Mesothelial cell of epicardium (in vitro differentiated cells): ENCODE measurements around the gene WWOX. TPM values are rescaled to one million over a fixed set of nuclear protein-coding genes. Genes with fewer than 3 reads are reported as not detected.

Experiments used
- DNase-seq, 2 experiments: peaks; one replicate each; pipeline ENCODE4 v3.0.0; 2021; ENCODE audit warnings: low spot score in 2 of 2; ENCODE audit not compliant: unreplicated experiment in 2 of 2
- H3K27ac Mint-ChIP-seq: 2 replicates; pipeline ENCODE4 v1.8.0; 2021; ENCODE audit warnings: mixed read lengths
- H3K27me3 Mint-ChIP-seq: 2 replicates; pipeline ENCODE4 v1.8.0; 2021; ENCODE audit warnings: low read depth, mixed read lengths
- H3K36me3 Mint-ChIP-seq: 2 replicates; pipeline ENCODE4 v1.8.0; 2021; ENCODE audit warnings: mixed read lengths
- H3K4me1 Mint-ChIP-seq: 2 replicates; pipeline ENCODE4 v1.8.0; 2021; ENCODE audit warnings: mixed read lengths
- H3K4me3 Mint-ChIP-seq: 2 replicates; pipeline ENCODE4 v1.8.0; 2021; ENCODE audit warnings: mild to moderate bottlenecking, moderate library complexity, mixed read lengths
- H3K9me3 Mint-ChIP-seq: 2 replicates; pipeline ENCODE4 v1.8.0; 2021; ENCODE audit warnings: mixed read lengths
- total RNA-seq: library from RNA; stranded (reverse); gene quantifications from 3 replicates; pipeline ENCODE4 v1.2.1, GENCODE V29; 2021
- TF ChIP-seq, protein P1 (sequence below): fragments of 200-600 bp; sonication (generic); IDR thresholded peaks from one replicate; pipeline ENCODE4 v1.5.0; 2021; ENCODE audit warnings: antibody characterized with exemption; ENCODE audit not compliant: unreplicated experiment

The WWOX gene
- total RNA-seq, 1 donor from 2014 or later = 29.7 TPM

DNA sequence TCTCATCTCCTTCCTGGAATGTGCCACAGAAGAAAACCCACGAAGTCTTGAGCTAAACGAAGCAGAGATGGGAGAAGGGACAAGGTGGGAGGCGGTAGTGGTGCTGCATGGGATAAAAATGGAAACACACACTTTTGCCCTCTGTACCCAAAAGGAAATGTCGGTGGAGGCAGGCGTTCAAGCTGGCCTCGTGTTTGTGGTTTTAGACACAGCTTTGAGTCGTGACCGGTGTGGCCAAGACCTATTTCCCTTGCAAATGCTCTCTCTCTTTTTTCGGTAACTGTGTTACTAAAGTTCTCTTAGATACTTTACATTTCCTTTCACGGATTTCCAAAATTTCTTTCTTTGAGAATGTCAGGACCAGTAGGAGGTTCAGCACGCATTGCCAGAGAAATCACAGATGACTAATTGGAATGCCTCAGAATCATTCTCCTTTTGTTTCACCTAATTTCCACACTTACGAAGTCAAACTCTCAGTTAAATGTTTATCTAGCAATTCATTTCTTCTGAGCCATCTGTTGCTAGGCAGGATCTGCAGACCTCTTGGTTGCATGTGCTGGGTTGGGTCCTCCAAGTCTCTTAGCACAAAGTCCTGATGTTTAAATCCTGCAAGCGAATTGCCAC is 1088.8 kb downstream of the WWOX start:
- peaks cover 6% of the 10 kb centered on the region for H3K27me3 Mint-ChIP-seq
- TF ChIP-seq, protein P1, sequence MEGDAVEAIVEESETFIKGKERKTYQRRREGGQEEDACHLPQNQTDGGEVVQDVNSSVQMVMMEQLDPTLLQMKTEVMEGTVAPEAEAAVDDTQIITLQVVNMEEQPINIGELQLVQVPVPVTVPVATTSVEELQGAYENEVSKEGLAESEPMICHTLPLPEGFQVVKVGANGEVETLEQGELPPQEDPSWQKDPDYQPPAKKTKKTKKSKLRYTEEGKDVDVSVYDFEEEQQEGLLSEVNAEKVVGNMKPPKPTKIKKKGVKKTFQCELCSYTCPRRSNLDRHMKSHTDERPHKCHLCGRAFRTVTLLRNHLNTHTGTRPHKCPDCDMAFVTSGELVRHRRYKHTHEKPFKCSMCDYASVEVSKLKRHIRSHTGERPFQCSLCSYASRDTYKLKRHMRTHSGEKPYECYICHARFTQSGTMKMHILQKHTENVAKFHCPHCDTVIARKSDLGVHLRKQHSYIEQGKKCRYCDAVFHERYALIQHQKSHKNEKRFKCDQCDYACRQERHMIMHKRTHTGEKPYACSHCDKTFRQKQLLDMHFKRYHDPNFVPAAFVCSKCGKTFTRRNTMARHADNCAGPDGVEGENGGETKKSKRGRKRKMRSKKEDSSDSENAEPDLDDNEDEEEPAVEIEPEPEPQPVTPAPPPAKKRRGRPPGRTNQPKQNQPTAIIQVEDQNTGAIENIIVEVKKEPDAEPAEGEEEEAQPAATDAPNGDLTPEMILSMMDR = no peak
- peaks cover 2% of the 10 kb centered on the region for H3K36me3 Mint-ChIP-seq
- no peak overlapping the region for H3K27ac Mint-ChIP-seq
- peaks cover 22% of the 10 kb centered on the region for H3K4me1 Mint-ChIP-seq
- peaks cover 7% of the 10 kb centered on the region for H3K9me3 Mint-ChIP-seq
- H3K4me3 Mint-ChIP-seq = no peak overlapping the region
- no peak for DNase-seq

DNA sequence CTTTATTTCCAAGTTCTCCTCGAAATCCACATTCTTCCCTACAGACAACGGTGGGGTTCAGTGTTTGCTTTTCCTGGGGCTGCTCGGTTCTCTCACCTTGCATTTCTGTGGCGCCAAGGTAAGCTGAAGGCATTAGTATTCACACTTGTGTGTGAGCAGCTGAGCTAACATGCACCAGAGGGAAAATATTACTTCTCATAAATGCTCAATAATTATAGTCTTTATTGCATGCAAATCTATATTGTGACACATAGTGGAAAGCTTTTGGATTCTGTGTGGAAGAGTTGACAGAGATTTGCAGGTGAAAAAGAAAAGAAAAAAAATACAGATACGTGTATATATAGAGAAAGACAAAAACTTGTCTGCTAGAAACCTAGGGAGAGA is 1089.3 kb downstream of the WWOX start:
- peaks cover 7% of the 10 kb centered on the region for H3K27me3 Mint-ChIP-seq
- H3K4me1 Mint-ChIP-seq = peaks cover 22% of the 10 kb centered on the region
- peaks cover 7% of the 10 kb centered on the region for H3K9me3 Mint-ChIP-seq
- peaks cover 2% of the 10 kb centered on the region for H3K36me3 Mint-ChIP-seq
- TF ChIP-seq, protein P1 = no peak
- no peak overlapping the region for H3K4me3 Mint-ChIP-seq
- H3K27ac Mint-ChIP-seq = no peak overlapping the region
- no peak for DNase-seq

DNA sequence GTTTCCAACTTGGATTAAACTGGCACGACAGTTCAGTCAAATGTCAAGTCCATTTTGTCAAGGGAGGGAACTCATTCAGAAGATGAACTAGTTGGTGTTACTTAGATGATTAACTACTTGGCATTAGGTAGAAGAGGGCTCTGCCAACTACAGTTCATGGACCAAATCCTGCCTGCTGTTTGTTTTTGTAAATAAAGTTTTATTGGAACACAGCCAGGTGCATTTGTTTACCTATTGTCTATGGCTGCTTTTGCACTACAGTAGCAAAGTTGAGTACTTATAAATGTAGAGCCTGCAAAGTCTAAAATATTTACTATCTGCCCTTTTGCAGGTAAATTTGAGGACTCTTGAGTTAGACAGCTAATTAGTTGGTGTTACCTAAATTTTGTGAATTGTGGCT is 1091.1 kb downstream of the WWOX start:
- H3K9me3 Mint-ChIP-seq = peaks cover 7% of the 10 kb centered on the region
- H3K4me1 Mint-ChIP-seq = peaks cover 9% of the 10 kb centered on the region
- H3K4me3 Mint-ChIP-seq = no peak overlapping the region
- H3K36me3 Mint-ChIP-seq = peaks cover 2% of the 10 kb centered on the region
- no peak for DNase-seq
- TF ChIP-seq, protein P1 = no peak
- peaks cover 18% of the 10 kb centered on the region for H3K27me3 Mint-ChIP-seq
- no peak overlapping the region for H3K27ac Mint-ChIP-seq

DNA sequence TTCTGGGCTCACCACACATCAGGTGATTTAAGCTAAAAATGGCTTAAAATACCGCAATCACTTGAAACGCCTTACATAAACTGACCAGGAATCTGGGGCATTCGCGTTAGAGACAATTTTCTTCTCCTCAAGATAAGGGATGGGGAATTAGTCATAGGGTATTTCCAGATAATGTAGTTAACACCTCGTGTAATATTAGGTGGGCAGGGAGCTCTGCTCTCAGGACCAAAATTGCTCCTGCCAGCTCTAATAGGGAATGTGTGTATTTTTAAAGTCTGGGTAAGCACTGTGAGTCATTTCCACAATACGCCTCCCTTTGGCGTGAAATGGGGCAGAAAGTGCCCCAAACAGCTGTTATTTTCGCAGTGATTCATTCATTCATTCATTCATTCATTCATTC is 1092.5 kb downstream of the WWOX start:
- Mint-ChIP-seq H3K27me3 (peaks cover 24% of the 10 kb centered on the region), H3K9me3 (peaks cover 7% of the 10 kb centered on the region), H3K4me3 (no peak overlapping the region), H3K4me1 (no peaks in the 10 kb centered on the region), H3K36me3 (peaks cover 2% of the 10 kb centered on the region), H3K27ac (no peak overlapping the region)
- TF ChIP-seq, protein P1 = no peak
- no peak for DNase-seq

DNA sequence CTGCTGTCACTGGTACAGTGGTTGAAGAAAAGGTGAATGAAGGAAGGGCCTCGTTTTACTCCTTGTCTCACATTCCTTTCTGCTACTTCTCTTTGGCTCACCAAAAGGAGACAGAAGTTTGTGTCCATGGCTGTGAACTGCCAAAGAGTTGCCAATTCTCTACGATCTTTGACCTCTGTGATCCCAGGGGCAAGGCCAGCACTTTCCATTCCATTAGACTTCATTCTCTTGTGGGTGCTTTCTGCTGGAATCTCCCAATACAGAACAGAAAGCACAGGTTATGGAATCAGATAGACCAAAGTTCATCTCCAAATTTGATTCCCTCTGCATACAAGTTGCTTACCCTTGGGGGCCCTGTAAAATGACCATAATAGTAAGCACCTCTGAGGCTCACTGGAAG is 1093.5 kb downstream of the WWOX start:
- Mint-ChIP-seq H3K4me1 (no peaks in the 10 kb centered on the region), H3K9me3 (peaks cover 5% of the 10 kb centered on the region), H3K27me3 (peaks cover 24% of the 10 kb centered on the region), H3K36me3 (peaks cover 2% of the 10 kb centered on the region), H3K27ac (no peak overlapping the region), H3K4me3 (no peak overlapping the region)
- TF ChIP-seq, protein P1 = no peak
- no peak for DNase-seq

DNA sequence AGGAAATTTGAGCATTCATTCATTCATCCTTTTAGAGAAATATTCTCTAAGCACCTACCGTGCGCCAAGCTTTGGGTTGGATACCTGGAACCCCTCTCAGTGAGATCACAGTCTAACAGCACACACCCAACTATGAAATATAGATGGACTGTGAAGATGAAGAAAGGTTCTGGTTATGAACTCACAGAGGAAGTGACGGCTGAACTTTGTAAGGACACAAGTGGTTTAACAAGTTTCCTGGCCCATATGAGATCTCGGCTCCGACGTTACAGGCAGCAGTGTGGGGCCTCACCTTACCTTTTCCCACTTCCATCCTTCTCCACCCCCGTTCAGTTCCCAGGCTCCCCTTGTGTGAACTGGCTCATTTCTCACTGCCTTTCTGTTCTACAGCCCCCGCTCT is 1094.8 kb downstream of the WWOX start:
- peaks cover 24% of the 10 kb centered on the region for H3K27me3 Mint-ChIP-seq

More for the DNA sequence above, 1094.8 kb downstream of the WWOX start:
- no peaks in the 10 kb centered on the region for H3K9me3 Mint-ChIP-seq
- TF ChIP-seq, protein P1 = no peak
- H3K36me3 Mint-ChIP-seq = no peaks in the 10 kb centered on the region
- H3K4me1 Mint-ChIP-seq = no peaks in the 10 kb centered on the region
- DNase-seq = no peak
- no peak overlapping the region for H3K27ac Mint-ChIP-seq
- H3K4me3 Mint-ChIP-seq = no peak overlapping the region
